Activated T-cell treated with anti-CD3 and anti-CD28 coated beads for 48 hours (primary cell): ENCODE results near the gene LRRC61.
"Not testable (repeated sequence)": the region's sequence is repeated elsewhere in the genome, so short reads cannot be mapped to it uniquely, and the experiment has no call there.

Experiments used
- DNase-seq: peaks from one replicate; pipeline ENCODE4 v3.0.0-alpha.2; 2020; ENCODE audit warnings: low read depth

Gene LRRC61

DNA sequence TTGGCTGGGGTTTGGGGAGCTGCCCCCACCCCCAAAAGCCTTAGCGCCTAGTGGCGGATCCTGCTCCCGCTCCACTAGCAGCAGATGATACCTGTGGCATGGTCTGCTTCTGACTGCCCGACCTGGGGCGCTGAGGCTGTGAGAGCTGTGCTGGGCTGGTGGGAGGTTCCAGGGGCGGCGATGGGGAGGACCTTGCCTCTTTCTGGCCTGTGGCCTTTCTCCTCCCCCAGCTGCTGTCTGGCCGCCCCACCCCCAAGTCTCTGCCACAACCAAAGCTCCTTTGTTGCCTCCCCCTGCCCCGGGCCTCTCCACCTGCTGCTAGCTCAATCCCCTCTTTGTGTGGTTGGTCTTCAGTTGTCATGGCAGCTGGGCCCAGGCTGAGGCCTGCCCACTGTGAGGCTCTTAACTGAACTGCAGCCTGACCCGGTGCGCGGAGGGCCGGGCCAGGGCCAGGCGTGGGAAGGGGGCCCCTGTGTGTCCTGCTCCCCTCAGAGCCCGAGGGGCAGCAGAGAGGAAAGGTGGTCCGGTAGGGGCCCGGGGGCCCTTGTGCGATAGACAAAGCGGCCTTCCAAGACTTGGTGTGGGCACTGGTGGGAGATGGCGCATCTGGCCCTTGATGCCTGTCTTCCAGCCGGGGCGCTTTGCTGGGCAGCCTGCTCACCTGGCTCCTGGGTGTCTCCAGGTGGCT is 60.7 kb downstream of the LRRC61 start:
- no peak for DNase-seq

DNA sequence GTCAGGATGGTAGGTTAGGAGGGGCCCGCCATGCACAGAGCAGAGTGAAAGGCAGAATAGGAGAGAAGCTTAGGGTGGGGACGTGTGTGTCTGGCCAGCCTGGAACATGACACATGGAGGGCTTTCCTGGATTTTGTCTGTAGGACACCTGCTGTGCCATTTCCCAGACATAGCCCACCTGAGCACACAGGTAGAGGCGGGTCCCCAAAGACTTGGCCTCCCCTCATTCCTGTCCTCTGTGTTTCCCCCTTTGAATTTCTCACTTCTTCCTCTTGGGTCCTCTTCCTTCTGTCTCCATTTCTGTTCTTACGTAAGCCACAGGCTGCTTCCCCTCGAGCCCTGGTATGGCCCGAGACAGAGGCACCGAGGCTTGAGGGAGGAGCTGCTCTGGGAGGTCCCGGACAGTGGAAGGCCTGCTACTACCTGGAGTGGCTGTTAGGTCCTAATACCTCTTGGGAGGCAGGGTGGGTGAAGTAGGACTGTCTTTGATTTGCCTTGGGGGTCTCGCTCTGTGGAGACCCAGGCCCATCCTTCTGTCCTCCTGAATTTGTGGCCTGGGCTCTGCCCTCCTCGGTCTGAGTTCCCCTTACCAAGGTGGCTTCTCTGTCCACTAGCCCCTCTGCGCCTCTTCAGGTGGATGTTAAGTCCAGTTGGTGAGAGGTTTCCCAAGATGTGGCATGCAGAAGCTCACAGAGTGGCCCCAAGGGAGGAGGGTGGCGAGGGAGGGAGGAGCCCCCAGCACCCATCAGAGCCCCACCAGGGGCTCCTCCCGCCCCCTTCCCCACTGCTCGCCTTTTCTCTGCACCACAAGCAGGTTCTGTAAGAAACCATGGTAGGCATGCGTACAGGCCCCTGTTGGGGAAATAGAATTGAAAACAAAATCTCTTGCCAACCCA is 61.5 kb downstream of the LRRC61 start:
- no peak for DNase-seq

DNA sequence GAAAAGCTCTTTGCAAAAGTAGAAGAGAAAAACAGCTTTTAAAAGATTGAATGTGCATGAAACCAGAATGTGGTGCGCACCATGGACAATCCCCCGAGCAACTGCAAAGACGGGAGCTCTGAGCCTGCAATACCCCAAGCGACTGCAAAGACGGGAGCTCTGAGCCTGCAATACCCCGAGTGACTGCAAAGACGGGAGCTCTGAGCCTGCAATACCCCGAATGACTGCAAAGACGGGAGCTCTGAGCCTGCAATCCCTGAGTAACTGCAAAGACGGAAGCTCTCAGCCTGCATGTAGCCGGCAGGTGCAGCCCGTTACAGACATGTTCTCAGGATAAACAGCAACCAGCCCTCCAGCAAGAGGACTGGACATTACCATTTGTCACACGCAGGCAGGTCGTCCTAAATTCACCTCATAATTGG is 62.2 kb downstream of the LRRC61 start:
- no peak for DNase-seq

DNA sequence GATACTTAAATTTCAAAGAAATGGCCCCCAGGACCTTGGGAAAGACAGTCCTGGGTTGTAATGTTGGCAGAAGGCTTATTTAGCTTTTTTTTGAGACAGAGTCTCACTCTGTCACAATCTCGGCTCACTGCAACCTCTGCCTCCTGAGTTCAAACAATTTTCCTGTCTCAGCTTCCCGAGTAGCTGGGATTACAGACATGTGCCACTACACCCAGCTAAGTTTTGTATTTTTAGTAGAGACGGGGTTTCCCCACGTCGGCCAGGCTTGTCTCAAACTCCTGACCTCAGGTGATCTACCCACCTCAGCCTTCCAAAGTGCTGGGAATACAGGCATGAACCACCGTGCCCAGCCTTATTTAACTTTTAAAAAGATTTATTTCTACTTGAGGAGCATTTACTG is 62.7 kb downstream of the LRRC61 start:
- DNase-seq, result not testable (repeated sequence)
